ENCODE results near the gene ZFR2. TPM values are rescaled to one million over a fixed set of nuclear protein-coding genes. Genes with fewer than 3 reads are reported as not detected.

The ZFR2 gene
- total RNA-seq, 2 donors from 2014 or later, result 0.28 to 1.6 TPM

GRCh38 chr19:3788996-3789778 lies 79.7 kb downstream of the ZFR2 start:
- no peak overlapping the region for H3K27ac Mint-ChIP-seq
- no peak for ATAC-seq (replicated peaks)
- H3K9me3 Mint-ChIP-seq, result no peaks in the 10 kb centered on the region
- H3K36me3 Mint-ChIP-seq (ENCODE audit: low read depth), result no peaks in the 10 kb centered on the region
- H3K4me1 Mint-ChIP-seq, result peaks cover 4% of the 10 kb centered on the region
- no peak overlapping the region for H3K4me3 Mint-ChIP-seq
- peaks cover 3% of the 10 kb centered on the region for H3K27me3 Mint-ChIP-seq

- H3K27ac Mint-ChIP-seq, result no peak within 1 kb of the TSS
- H3K27me3 Mint-ChIP-seq, result peaks cover 3% of the 10 kb centered on the region
- ATAC-seq (replicated peaks), result peak; percentile 49
- H3K36me3 Mint-ChIP-seq (ENCODE audit: low read depth), result peaks cover 14% of the 10 kb centered on the region
- peaks cover 7% of the 10 kb centered on the region for H3K9me3 Mint-ChIP-seq
- H3K4me1 Mint-ChIP-seq, result peaks cover 4% of the 10 kb centered on the region
- H3K4me3 Mint-ChIP-seq, result peak within 1 kb of the TSS; percentile 69
These were observed 82.7 kb downstream of the ZFR2 start, which contains the start of gene MATK for GRCh38 chr19:3785938-3786824. Gene MATK, minus strand, starts transcription at chr19:3786381. Its CDS starts 1,246 bp downstream, at chr19:3785135.

GRCh38 chr19:3785451-3785937 lies 83.3 kb downstream of the ZFR2 start:
- H3K9me3 Mint-ChIP-seq, result peaks cover 7% of the 10 kb centered on the region
- peak overlapping the region; percentile 69 for H3K4me3 Mint-ChIP-seq
- peaks cover 4% of the 10 kb centered on the region for H3K4me1 Mint-ChIP-seq
- peaks cover 14% of the 10 kb centered on the region for H3K36me3 Mint-ChIP-seq (ENCODE audit: low read depth)
- peaks cover 3% of the 10 kb centered on the region for H3K27me3 Mint-ChIP-seq
- peak; percentile 39 for ATAC-seq (replicated peaks)
- no peak overlapping the region for H3K27ac Mint-ChIP-seq

GRCh38 chr19:3784607-3785450 lies 84.0 kb downstream of the ZFR2 start:
- no peak overlapping the region for H3K27ac Mint-ChIP-seq
- ATAC-seq (replicated peaks), result no peak
- H3K9me3 Mint-ChIP-seq, result peaks cover 7% of the 10 kb centered on the region
- H3K4me1 Mint-ChIP-seq, result peaks cover 4% of the 10 kb centered on the region
- H3K4me3 Mint-ChIP-seq, result peak overlapping the region; percentile 69
- H3K36me3 Mint-ChIP-seq (ENCODE audit: low read depth), result peaks cover 14% of the 10 kb centered on the region
- H3K27me3 Mint-ChIP-seq, result peaks cover 3% of the 10 kb centered on the region

- Mint-ChIP-seq H3K4me1 (peaks cover 4% of the 10 kb centered on the region), H3K36me3 (ENCODE audit: low read depth) (peaks cover 14% of the 10 kb centered on the region), H3K4me3 (peak overlapping the region; percentile 69), H3K27ac (no peak overlapping the region), H3K27me3 (peaks cover 3% of the 10 kb centered on the region), H3K9me3 (peaks cover 7% of the 10 kb centered on the region)
- ATAC-seq (replicated peaks), result peak; percentile 48
These were observed 84.9 kb downstream of the ZFR2 start for GRCh38 chr19:3783660-3784584.

GRCh38 chr19:3782903-3783302 lies 85.9 kb downstream of the ZFR2 start:
- Mint-ChIP-seq H3K27ac (no peak overlapping the region), H3K4me3 (no peak overlapping the region), H3K36me3 (ENCODE audit: low read depth) (peaks cover 14% of the 10 kb centered on the region), H3K27me3 (peaks cover 3% of the 10 kb centered on the region), H3K9me3 (peaks cover 7% of the 10 kb centered on the region), H3K4me1 (peaks cover 4% of the 10 kb centered on the region)
- no peak for ATAC-seq (replicated peaks)

- H3K36me3 Mint-ChIP-seq (ENCODE audit: low read depth), result peaks cover 14% of the 10 kb centered on the region
- H3K9me3 Mint-ChIP-seq, result peaks cover 7% of the 10 kb centered on the region
- H3K27ac Mint-ChIP-seq, result no peak overlapping the region
- H3K27me3 Mint-ChIP-seq, result peaks cover 3% of the 10 kb centered on the region
- ATAC-seq (replicated peaks), result no peak
- H3K4me3 Mint-ChIP-seq, result no peak overlapping the region
- H3K4me1 Mint-ChIP-seq, result peaks cover 4% of the 10 kb centered on the region
These were observed 86.5 kb downstream of the ZFR2 start for GRCh38 chr19:3782330-3782729.

- no peak for ATAC-seq (replicated peaks)
- peaks cover 4% of the 10 kb centered on the region for H3K4me1 Mint-ChIP-seq
- no peak overlapping the region for H3K4me3 Mint-ChIP-seq
- H3K36me3 Mint-ChIP-seq (ENCODE audit: low read depth), result peaks cover 14% of the 10 kb centered on the region
- H3K27ac Mint-ChIP-seq, result no peak overlapping the region
- peaks cover 7% of the 10 kb centered on the region for H3K9me3 Mint-ChIP-seq
- H3K27me3 Mint-ChIP-seq, result peaks cover 3% of the 10 kb centered on the region
These were observed 87.2 kb downstream of the ZFR2 start for GRCh38 chr19:3781603-3782002.

GRCh38 chr19:3780786-3781304 lies 88.0 kb downstream of the ZFR2 start:
- Mint-ChIP-seq H3K27ac (no peak overlapping the region), H3K9me3 (peaks cover 7% of the 10 kb centered on the region), H3K27me3 (peaks cover 3% of the 10 kb centered on the region), H3K36me3 (ENCODE audit: low read depth) (peaks cover 14% of the 10 kb centered on the region), H3K4me1 (peaks cover 4% of the 10 kb centered on the region), H3K4me3 (no peak overlapping the region)
- ATAC-seq (replicated peaks), result no peak

- Mint-ChIP-seq H3K4me3 (no peak overlapping the region), H3K4me1 (no peaks in the 10 kb centered on the region), H3K36me3 (ENCODE audit: low read depth) (peaks cover 14% of the 10 kb centered on the region), H3K27ac (no peak overlapping the region), H3K9me3 (peaks cover 7% of the 10 kb centered on the region), H3K27me3 (no peaks in the 10 kb centered on the region)
- no peak for ATAC-seq (replicated peaks)
These were observed 89.7 kb downstream of the ZFR2 start for GRCh38 chr19:3778899-3779723.

- Mint-ChIP-seq H3K36me3 (ENCODE audit: low read depth) (peaks cover 14% of the 10 kb centered on the region), H3K4me3 (no peak overlapping the region), H3K27ac (no peak overlapping the region), H3K9me3 (peaks cover 7% of the 10 kb centered on the region), H3K4me1 (no peaks in the 10 kb centered on the region), H3K27me3 (no peaks in the 10 kb centered on the region)
- ATAC-seq (replicated peaks), result no peak
These were observed 90.6 kb downstream of the ZFR2 start for GRCh38 chr19:3778104-3778867.
